ENCODE results near the gene PPP1R12B. TPM values are rescaled to one million over a fixed set of nuclear protein-coding genes. Genes with fewer than 3 reads are reported as not detected.

Gene PPP1R12B
- total RNA-seq, 2 experiments from 2014 or later: 19.1 to 23.5 TPM

DNA sequence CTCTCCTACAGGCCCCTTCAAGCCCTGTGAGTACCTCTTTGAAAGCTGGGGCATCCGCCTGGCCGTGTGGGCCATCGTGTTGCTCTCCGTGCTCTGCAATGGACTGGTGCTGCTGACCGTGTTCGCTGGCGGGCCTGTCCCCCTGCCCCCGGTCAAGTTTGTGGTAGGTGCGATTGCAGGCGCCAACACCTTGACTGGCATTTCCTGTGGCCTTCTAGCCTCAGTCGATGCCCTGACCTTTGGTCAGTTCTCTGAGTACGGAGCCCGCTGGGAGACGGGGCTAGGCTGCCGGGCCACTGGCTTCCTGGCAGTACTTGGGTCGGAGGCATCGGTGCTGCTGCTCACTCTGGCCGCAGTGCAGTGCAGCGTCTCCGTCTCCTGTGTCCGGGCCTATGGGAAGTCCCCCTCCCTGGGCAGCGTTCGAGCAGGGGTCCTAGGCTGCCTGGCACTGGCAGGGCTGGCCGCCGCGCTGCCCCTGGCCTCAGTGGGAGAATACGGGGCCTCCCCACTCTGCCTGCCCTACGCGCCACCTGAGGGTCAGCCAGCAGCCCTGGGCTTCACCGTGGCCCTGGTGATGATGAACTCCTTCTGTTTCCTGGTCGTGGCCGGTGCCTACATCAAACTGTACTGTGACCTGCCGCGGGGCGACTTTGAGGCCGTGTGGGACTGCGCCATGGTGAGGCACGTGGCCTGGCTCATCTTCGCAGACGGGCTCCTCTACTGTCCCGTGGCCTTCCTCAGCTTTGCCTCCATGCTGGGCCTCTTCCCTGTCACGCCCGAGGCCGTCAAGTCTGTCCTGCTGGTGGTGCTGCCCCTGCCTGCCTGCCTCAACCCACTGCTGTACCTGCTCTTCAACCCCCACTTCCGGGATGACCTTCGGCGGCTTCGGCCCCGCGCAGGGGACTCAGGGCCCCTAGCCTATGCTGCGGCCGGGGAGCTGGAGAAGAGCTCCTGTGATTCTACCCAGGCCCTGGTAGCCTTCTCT is 30.3 kb upstream of the PPP1R12B start:
- no peaks in the 10 kb centered on the region for H3K9me2 ChIP-seq (ENCODE audit: insufficient read depth, low read length)
- H3K27ac ChIP-seq (ENCODE audit: low read depth, low read length, poor library complexity, severe bottlenecking): no peak overlapping the region
- H3K4me2 ChIP-seq (ENCODE audit: low read length): no peak overlapping the region
- TF ChIP-seq, protein P1, sequence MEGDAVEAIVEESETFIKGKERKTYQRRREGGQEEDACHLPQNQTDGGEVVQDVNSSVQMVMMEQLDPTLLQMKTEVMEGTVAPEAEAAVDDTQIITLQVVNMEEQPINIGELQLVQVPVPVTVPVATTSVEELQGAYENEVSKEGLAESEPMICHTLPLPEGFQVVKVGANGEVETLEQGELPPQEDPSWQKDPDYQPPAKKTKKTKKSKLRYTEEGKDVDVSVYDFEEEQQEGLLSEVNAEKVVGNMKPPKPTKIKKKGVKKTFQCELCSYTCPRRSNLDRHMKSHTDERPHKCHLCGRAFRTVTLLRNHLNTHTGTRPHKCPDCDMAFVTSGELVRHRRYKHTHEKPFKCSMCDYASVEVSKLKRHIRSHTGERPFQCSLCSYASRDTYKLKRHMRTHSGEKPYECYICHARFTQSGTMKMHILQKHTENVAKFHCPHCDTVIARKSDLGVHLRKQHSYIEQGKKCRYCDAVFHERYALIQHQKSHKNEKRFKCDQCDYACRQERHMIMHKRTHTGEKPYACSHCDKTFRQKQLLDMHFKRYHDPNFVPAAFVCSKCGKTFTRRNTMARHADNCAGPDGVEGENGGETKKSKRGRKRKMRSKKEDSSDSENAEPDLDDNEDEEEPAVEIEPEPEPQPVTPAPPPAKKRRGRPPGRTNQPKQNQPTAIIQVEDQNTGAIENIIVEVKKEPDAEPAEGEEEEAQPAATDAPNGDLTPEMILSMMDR (conservative IDR thresholded peaks at IDR 0.05; ENCODE audit: low read length): no peak
- TF ChIP-seq EZH2phosphoT487 (IDR thresholded peaks at IDR 0.05; ENCODE audit: borderline replicate concordance, low read depth, low read length): no peak
- no peak overlapping the region for H3K4me3 ChIP-seq (ENCODE audit: low read depth, low read length, poor library complexity, severe bottlenecking)
- H3K9me3 ChIP-seq (ENCODE audit: low read length): no peaks in the 10 kb centered on the region
- ChIA-PET POLR2A (no interaction called here), CTCF (ENCODE audit: unreplicated experiment) (interaction anchor here (0.6 kb wide), 1 partner anchor 69 kb away, joined by 5 read pairs; no protein-coding TSS in a partner anchor)
- intact Hi-C loops (cut with micrococcal nuclease; ENCODE audit: unreplicated experiment): no loop called here
- no peaks in the 10 kb centered on the region for H4K20me1 ChIP-seq (ENCODE audit: insufficient read depth, low read length)
- H3K79me2 ChIP-seq (ENCODE audit: insufficient read depth, low read depth, low read length): no peaks in the 10 kb centered on the region
- H3K4me1 ChIP-seq (ENCODE audit: insufficient read depth, low read length, poor library complexity, severe bottlenecking): no peaks in the 10 kb centered on the region
- H3K36me3 ChIP-seq (ENCODE audit: insufficient read depth, low read length): no peaks in the 10 kb centered on the region
- BruUV-seq (replicated peaks): no TSS peak
- DNase-seq (ENCODE audit: low spot score): no peak
- H2AFZ ChIP-seq (ENCODE audit: low read length): no peak overlapping the region

DNA sequence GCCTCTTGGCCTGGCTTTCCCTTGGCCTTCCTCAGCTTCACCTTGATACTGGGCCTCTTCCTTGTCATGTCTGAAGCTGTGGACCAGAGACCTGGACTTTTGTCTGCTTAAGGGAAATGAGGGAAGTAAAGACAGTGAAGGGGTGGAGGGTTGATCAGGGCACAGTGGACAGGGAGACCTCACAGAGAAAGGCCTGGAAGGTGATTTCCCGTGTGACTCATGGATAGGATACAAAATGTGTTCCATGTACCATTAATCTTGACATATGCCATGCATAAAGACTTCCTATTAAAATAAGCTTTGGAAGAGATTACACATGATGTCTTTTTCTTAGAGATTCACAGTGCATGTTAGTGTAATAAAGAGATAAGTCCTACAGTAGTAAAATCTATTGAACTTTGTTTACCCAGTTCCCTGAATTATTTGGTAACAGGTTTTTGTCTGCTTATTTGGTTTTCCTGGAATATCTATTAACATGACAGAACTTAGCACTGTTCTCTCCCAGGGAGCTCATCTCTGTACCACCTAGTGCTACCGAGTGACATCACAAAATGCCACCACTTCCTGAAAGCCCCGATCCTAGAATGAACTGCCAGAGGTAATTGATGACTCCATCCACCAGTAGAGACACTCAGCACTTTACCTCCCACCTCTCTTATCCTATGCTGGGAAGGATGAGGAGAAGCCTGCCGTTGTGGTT is 29.0 kb upstream of the PPP1R12B start:
- TF ChIP-seq, protein P1 (conservative IDR thresholded peaks at IDR 0.05; ENCODE audit: low read length): no peak
- no peak for TF ChIP-seq EZH2phosphoT487 (IDR thresholded peaks at IDR 0.05; ENCODE audit: borderline replicate concordance, low read depth, low read length)
- no peaks in the 10 kb centered on the region for H4K20me1 ChIP-seq (ENCODE audit: insufficient read depth, low read length)
- H3K27ac ChIP-seq (ENCODE audit: low read depth, low read length, poor library complexity, severe bottlenecking): no peak overlapping the region
- H3K36me3 ChIP-seq (ENCODE audit: insufficient read depth, low read length): no peaks in the 10 kb centered on the region
- no peak overlapping the region for H3K4me3 ChIP-seq (ENCODE audit: low read depth, low read length, poor library complexity, severe bottlenecking)
- no peak overlapping the region for H3K4me2 ChIP-seq (ENCODE audit: low read length)
- BruUV-seq (replicated peaks): no TSS peak
- no peak for DNase-seq (ENCODE audit: low spot score)
- no peaks in the 10 kb centered on the region for H3K4me1 ChIP-seq (ENCODE audit: insufficient read depth, low read length, poor library complexity, severe bottlenecking)
- POLR2A ChIA-PET: interaction anchor here (0.7 kb wide), 1 partner anchor 175 kb away, joined by 3 read pairs; no protein-coding TSS in a partner anchor
- H3K79me2 ChIP-seq (ENCODE audit: insufficient read depth, low read depth, low read length): no peaks in the 10 kb centered on the region
- no peaks in the 10 kb centered on the region for H3K9me2 ChIP-seq (ENCODE audit: insufficient read depth, low read length)
- intact Hi-C loops (cut with micrococcal nuclease; ENCODE audit: unreplicated experiment): no loop called here
- no peak overlapping the region for H2AFZ ChIP-seq (ENCODE audit: low read length)
- CTCF ChIA-PET (ENCODE audit: unreplicated experiment): no interaction called here
- H3K9me3 ChIP-seq (ENCODE audit: low read length): no peaks in the 10 kb centered on the region

All from OCI-LY7 (cell line).